SK-N-SH (cell line): Measurements from ENCODE around the gene DGCR8. TPM values are rescaled to one million over a fixed set of nuclear protein-coding genes. Genes with fewer than 3 reads are reported as not detected.

Experiments used
- CTCF ChIA-PET: fragments of 300-600, 350-600 bp; formaldehyde crosslinking; extraction: SDS; loops from one replicate; lab custom pipeline; 2021; lab: Yijun Ruan, JAX
- POLR2A ChIA-PET: fragments of 350-600 bp; sonication (Branson Sonifier 250); formaldehyde crosslinking; extraction: SDS; loops from one replicate; lab custom pipeline; 2020; ENCODE audit warnings: antibody characterized with exemption, inconsistent platforms; lab: Yijun Ruan, JAX
- DNase-seq: peaks from one replicate; pipeline ENCODE4 v3.0.0; 2012
- H2AFZ ChIP-seq: fragments of 200-600 bp; sonication (generic); 2 replicates; pipeline ENCODE4 v1.8.1; 2016; ENCODE audit warnings: antibody characterized with exemption, mild to moderate bottlenecking, low read depth
- H3F3A ChIP-seq: fragments of 200-600 bp; sonication (generic); replicated peaks from 2 replicates; pipeline ENCODE3; 2016; ENCODE audit warnings: antibody characterized with exemption, mild to moderate bottlenecking; ENCODE audit not compliant: insufficient read depth
- H3K27ac ChIP-seq, 2 experiments: fragments of 200-500 bp in 1 of 2; fragments of 200-600 bp in 1 of 2; sonication (Bioruptor generic) in 1 of 2; sonication (generic), shearing (Covaris generic) in 1 of 2; 2 replicates each; pipeline versions ENCODE4 v1.5.1 to v1.6.1; 2014 to 2016; ENCODE audit warnings: low read depth in 2 of 2, inconsistent platforms in 1 of 2, low read length in 1 of 2, mild to moderate bottlenecking in 1 of 2, mixed read lengths in 1 of 2
- H3K27me3 ChIP-seq: fragments of 200-600 bp; sonication (generic), shearing (Covaris generic); 2 replicates; pipeline ENCODE4 v1.6.1; 2016; ENCODE audit warnings: mixed run types; ENCODE audit not compliant: insufficient read depth
- H3K36me3 ChIP-seq, 2 experiments: fragments of 200-500 bp in 1 of 2; fragments of 200-600 bp in 1 of 2; sonication (Bioruptor generic) in 1 of 2; sonication (generic) in 1 of 2; replicated peaks in 1 of 2; 2 replicates each; pipeline versions ENCODE3 to v1.5.1; 2014 to 2016; ENCODE audit warnings: low read length in 1 of 2, mild to moderate bottlenecking in 1 of 2; ENCODE audit not compliant: insufficient read depth in 2 of 2, control insufficient read depth in 1 of 2
- H3K4me1 ChIP-seq, 2 experiments: fragments of 200-500 bp in 1 of 2; fragments of 200-600 bp in 1 of 2; sonication (Bioruptor generic) in 1 of 2; sonication (generic), shearing (Covaris generic) in 1 of 2; 2 replicates each; pipeline versions ENCODE4 v1.5.1 to v1.6.1; 2014 to 2016; ENCODE audit warnings: low read depth in 1 of 2, low read length in 1 of 2, mixed run types in 1 of 2; ENCODE audit not compliant: insufficient read depth in 2 of 2, control insufficient read depth in 1 of 2
- H3K4me2 ChIP-seq: fragments of 200-600 bp; sonication (generic), shearing (Covaris generic); 2 replicates; pipeline ENCODE4 v1.6.1; 2017; ENCODE audit warnings: mixed run types
- H3K4me3 ChIP-seq, 2 experiments: fragments of 200-500 bp in 1 of 2; fragments of 200-600 bp in 1 of 2; sonication (Bioruptor generic) in 1 of 2; sonication (generic), shearing (Covaris generic) in 1 of 2; 2 replicates each; pipeline versions ENCODE4 v1.5.1 to v1.8.1; 2014 to 2016; ENCODE audit warnings: low read depth in 2 of 2, inconsistent platforms in 1 of 2, low read length in 1 of 2, mild to moderate bottlenecking in 1 of 2, mixed read lengths in 1 of 2, moderate library complexity in 1 of 2
- H3K79me2 ChIP-seq: fragments of 200-600 bp; sonication (generic); 2 replicates; pipeline ENCODE4 v1.8.1; 2017; ENCODE audit warnings: mild to moderate bottlenecking; ENCODE audit not compliant: insufficient read depth
- H3K9ac ChIP-seq: fragments of 200-600 bp; sonication (generic); 2 replicates; pipeline ENCODE4 v1.6.1; 2017; ENCODE audit warnings: mixed run types
- H3K9me2 ChIP-seq: fragments of 200-600 bp; sonication (generic); 2 replicates; pipeline ENCODE4 v1.6.1; 2017; ENCODE audit warnings: mixed run types
- H3K9me3 ChIP-seq: fragments of 200-600 bp; sonication (generic); 2 replicates; pipeline ENCODE4 v1.6.1; 2017; ENCODE audit warnings: mixed run types, mild to moderate bottlenecking, moderate library complexity
- H4K20me1 ChIP-seq: fragments of 200-600 bp; sonication (generic); 2 replicates; pipeline ENCODE4 v1.6.1; 2017; ENCODE audit warnings: mild to moderate bottlenecking, mixed run types; ENCODE audit not compliant: insufficient read depth
- EZH2phosphoT487 ChIP-seq: fragments of 200-600 bp; sonication (generic); IDR thresholded peaks from 2 replicates; pipeline ENCODE4 v1.6.1; 2017; ENCODE audit warnings: low read depth, mixed run types, mild to moderate bottlenecking, antibody characterized with exemption, moderate library complexity, borderline replicate concordance
- FOSL2 ChIP-seq: IDR thresholded peaks from 2 replicates; pipeline ENCODE4 v1.4.0; 2012; ENCODE audit warnings: low read depth, mild to moderate bottlenecking, moderate library complexity, borderline replicate concordance
- MEF2A ChIP-seq: IDR thresholded peaks from 2 replicates; pipeline ENCODE4 v1.4.0; 2012; ENCODE audit warnings: low read depth, borderline replicate concordance
- MXI1 ChIP-seq: IDR thresholded peaks from 2 replicates; pipeline ENCODE4 v1.6.1; 2012; ENCODE audit warnings: mild to moderate bottlenecking, low read depth, low read length, improper control_type of control experiment
- NFIC ChIP-seq: IDR thresholded peaks from 2 replicates; pipeline ENCODE4 v1.4.0; 2012; ENCODE audit warnings: borderline replicate concordance
- RAD21 ChIP-seq: IDR thresholded peaks from 2 replicates; pipeline ENCODE4 v1.6.1; 2012; ENCODE audit warnings: mild to moderate bottlenecking, low read length
- REST ChIP-seq: IDR thresholded peaks from 2 replicates; pipeline ENCODE4 v1.6.1; 2012; ENCODE audit warnings: mild to moderate bottlenecking, low read depth, low read length, moderate library complexity
- RFX5 ChIP-seq: IDR thresholded peaks from 2 replicates; pipeline ENCODE4 v1.6.1; 2012; ENCODE audit warnings: mild to moderate bottlenecking, improper control_type of control experiment, low read length
- TAF1 ChIP-seq: IDR thresholded peaks from 2 replicates; pipeline ENCODE4 v1.6.1; 2012; ENCODE audit warnings: low read depth, mild to moderate bottlenecking, low read length, moderate library complexity, borderline replicate concordance
- WGBS: methylation state at CpG from one replicate; pipeline ENCODE4 v1.1.6; 2017; ENCODE audit warnings: low lambda C conversion rate; 5-methylcytosine and 5-hydroxymethylcytosine counted together
- polyA plus RNA-seq, 3 experiments: library from polyadenylated mRNA; depleted of rRNA; stranded (reverse); fragments of >200 nt; gene quantifications; 2 replicates each; pipeline ENCODE4 v1.2.3, GENCODE V29; 2012
- TF ChIP-seq, protein P1 (sequence below): IDR thresholded peaks from 2 replicates; pipeline ENCODE4 v1.4.0; 2012; ENCODE audit warnings: low read depth
- TF ChIP-seq, protein P2 (sequence below): fragments of 150-350 bp; IDR thresholded peaks from 2 replicates; pipeline ENCODE4 v1.6.1; 2016; ENCODE audit warnings: mild to moderate bottlenecking, low read depth, low read length

DGCR8 gene
- polyA plus RNA-seq, 1 of the 3 experiments (the other 2 are of a cell fraction): 26.5 TPM

- TF ChIP-seq REST: no peak
Observed at GRCh38 chr22:20140521-20140964, 60.5 kb downstream of the DGCR8 start (continued).

DNA sequence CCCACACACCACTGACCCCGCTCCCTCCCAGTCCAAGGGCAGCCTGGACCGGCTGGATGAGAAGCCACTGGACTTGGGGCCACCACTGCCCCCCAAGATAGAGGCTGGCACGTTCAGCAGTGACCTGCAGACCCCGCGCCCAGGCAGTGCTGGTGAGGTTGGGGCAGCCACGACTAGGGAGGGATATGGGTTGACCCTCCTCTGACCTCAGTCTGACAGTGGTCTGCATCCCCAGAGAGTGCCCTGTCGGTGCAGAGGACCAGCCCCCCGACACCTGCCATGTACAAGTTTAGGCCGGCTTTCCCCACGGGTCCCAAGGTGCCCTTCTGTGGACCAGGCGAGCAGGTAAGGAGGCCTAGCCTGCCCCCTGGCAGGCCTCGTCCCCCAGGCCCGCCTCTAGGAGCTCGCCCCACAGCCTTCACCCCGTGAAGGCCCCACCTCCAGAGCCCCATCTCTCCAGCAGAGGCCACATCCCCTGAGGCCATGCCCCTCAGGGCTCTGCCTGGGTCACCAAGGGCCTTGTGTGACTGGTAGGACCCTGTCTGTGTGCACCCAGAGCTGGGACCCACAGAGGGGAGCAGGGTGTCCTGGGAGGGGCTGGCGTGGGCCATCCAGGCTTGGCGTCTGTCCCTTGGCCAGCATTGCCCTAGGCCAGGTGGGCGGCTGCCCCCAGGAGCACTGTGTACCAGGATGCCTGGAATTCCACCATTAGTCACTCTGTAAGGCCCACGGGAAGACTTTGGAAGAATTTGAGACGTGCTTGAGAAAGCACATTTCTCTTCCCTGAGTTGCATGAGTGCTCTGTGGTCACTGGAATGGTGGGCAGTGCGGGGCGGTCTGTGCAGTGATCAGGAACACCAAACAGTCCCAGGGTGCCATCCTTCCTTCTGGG lies 61.4 kb downstream of the DGCR8 start:
- H3K4me1 ChIP-seq: peaks cover 0 to 32% of the 10 kb centered on the region in 2 experiments; a peak in 1 of 4 replicates
- H3K4me3 ChIP-seq: no peak overlapping the region
- no peaks in the 10 kb centered on the region for H3K27me3 ChIP-seq
- H3K9me3 ChIP-seq: no peaks in the 10 kb centered on the region
- DNase-seq: no peak
- TF ChIP-seq MEF2A (no peak), FOSL2 (peak; percentile 27; the same call in 1 of the 2 replicates), NFIC (no peak)
- TF ChIP-seq, protein P1, sequence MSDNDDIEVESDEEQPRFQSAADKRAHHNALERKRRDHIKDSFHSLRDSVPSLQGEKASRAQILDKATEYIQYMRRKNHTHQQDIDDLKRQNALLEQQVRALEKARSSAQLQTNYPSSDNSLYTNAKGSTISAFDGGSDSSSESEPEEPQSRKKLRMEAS: no peak
- no peak overlapping the region for H3K9ac ChIP-seq
- peak overlapping the region in 1 of 2 experiments; percentile 27; a peak in 1 of 4 replicates for H3K27ac ChIP-seq
- POLR2A ChIA-PET: no interaction called here
- H3K4me2 ChIP-seq: peak overlapping the region; percentile 29; the same call in 1 of the 2 replicates
- no peaks in the 10 kb centered on the region for H3K9me2 ChIP-seq
- H3K36me3 ChIP-seq: peaks cover 0 to 15% of the 10 kb centered on the region in 2 experiments
- H2AFZ ChIP-seq: no peak overlapping the region
- CTCF ChIA-PET: interaction anchor here (1.4 kb wide), 1 partner anchor 11 kb away, joined by 3 read pairs; no protein-coding TSS in a partner anchor
- no peaks in the 10 kb centered on the region for H3F3A ChIP-seq
- peaks cover 29% of the 10 kb centered on the region for H3K79me2 ChIP-seq
- 67% methylated on average over 1 of the region's 22 CpGs for WGBS
- peaks cover 36% of the 10 kb centered on the region for H4K20me1 ChIP-seq

- Histone ChIP-seq H3K4me3 (no peak overlapping the region), H3K4me2 (no peak overlapping the region), H2AFZ (no peak overlapping the region), H3K4me1 (peaks cover 0 to 25% of the 10 kb centered on the region in 2 experiments; a peak in 1 of 4 replicates), H3K27ac (no peak overlapping the region), H3K9me3 (no peaks in the 10 kb centered on the region), H4K20me1 (peaks cover 21% of the 10 kb centered on the region), H3K9me2 (no peaks in the 10 kb centered on the region), H3K27me3 (no peaks in the 10 kb centered on the region), H3K36me3 (peaks cover 0 to 15% of the 10 kb centered on the region in 2 experiments), H3K9ac (no peak overlapping the region), H3K79me2 (peaks cover 15% of the 10 kb centered on the region; the same call in 1 of the 2 replicates), H3F3A (no peaks in the 10 kb centered on the region)
- DNase-seq: no peak
- 94% methylated on average over 47 of the region's 65 CpGs for WGBS
- ChIA-PET CTCF (no interaction called here), POLR2A (no interaction called here)
- TF ChIP-seq RAD21: no peak
- TF ChIP-seq, protein P2, sequence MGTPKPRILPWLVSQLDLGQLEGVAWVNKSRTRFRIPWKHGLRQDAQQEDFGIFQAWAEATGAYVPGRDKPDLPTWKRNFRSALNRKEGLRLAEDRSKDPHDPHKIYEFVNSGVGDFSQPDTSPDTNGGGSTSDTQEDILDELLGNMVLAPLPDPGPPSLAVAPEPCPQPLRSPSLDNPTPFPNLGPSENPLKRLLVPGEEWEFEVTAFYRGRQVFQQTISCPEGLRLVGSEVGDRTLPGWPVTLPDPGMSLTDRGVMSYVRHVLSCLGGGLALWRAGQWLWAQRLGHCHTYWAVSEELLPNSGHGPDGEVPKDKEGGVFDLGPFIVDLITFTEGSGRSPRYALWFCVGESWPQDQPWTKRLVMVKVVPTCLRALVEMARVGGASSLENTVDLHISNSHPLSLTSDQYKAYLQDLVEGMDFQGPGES: no peak
- TF ChIP-seq, protein P1: no peak
- no peak for TF ChIP-seq TAF1
- no peak for TF ChIP-seq MXI1
- no peak for TF ChIP-seq EZH2phosphoT487
- no peak for TF ChIP-seq FOSL2
- TF ChIP-seq RFX5: no peak
Observed at GRCh38 chr22:20142711-20143621, 62.9 kb downstream of the DGCR8 start.
